HuH-7.5 (cell line): ENCODE results near the gene SYCN.

Experiments used
- DNase-seq: peaks from one replicate; pipeline ENCODE4 v3.0.0; 2011; ENCODE audit warnings: low spot score

The SYCN gene

GRCh38 chr19:39194832-39195542 lies 9.1 kb downstream of the SYCN start:
- DNase-seq, result no peak

- no peak for DNase-seq
Measured at GRCh38 chr19:39193803-39194202, 10.3 kb downstream of the SYCN start.

GRCh38 chr19:39192846-39193245 lies 11.2 kb downstream of the SYCN start:
- no peak for DNase-seq

GRCh38 chr19:39190768-39191167 lies 13.3 kb downstream of the SYCN start:
- DNase-seq, result no peak

- DNase-seq, result no peak
Measured at GRCh38 chr19:39188960-39189359, 15.1 kb downstream of the SYCN start.

GRCh38 chr19:39187552-39187943 lies 16.5 kb downstream of the SYCN start:
- no peak for DNase-seq

- DNase-seq, result no peak
Measured at GRCh38 chr19:39186391-39186790, 17.7 kb downstream of the SYCN start.

- no peak for DNase-seq
Measured at GRCh38 chr19:39183104-39183503, 21.0 kb downstream of the SYCN start.

- no peak for DNase-seq
Measured at GRCh38 chr19:39182174-39182505, 21.9 kb downstream of the SYCN start.

- DNase-seq, result no peak
Measured at GRCh38 chr19:39181500-39182173, 22.4 kb downstream of the SYCN start.

GRCh38 chr19:39180749-39181148 lies 23.3 kb downstream of the SYCN start:
- no peak for DNase-seq

GRCh38 chr19:39179754-39180153 lies 24.3 kb downstream of the SYCN start:
- DNase-seq, result no peak

- no peak for DNase-seq
Measured at GRCh38 chr19:39178296-39179006, 25.6 kb downstream of the SYCN start.

GRCh38 chr19:39177736-39178135 lies 26.3 kb downstream of the SYCN start:
- DNase-seq, result no peak

- DNase-seq, result no peak
Measured at GRCh38 chr19:39177110-39177699, 26.9 kb downstream of the SYCN start.

GRCh38 chr19:39175564-39175963 lies 28.5 kb downstream of the SYCN start:
- DNase-seq, result no peak

- no peak for DNase-seq
Measured at GRCh38 chr19:39174558-39175544, 29.2 kb downstream of the SYCN start.

GRCh38 chr19:39174142-39174541 lies 29.9 kb downstream of the SYCN start:
- DNase-seq, result no peak

GRCh38 chr19:39173502-39173991 lies 30.5 kb downstream of the SYCN start:
- no peak for DNase-seq

GRCh38 chr19:39172700-39173501 lies 31.2 kb downstream of the SYCN start:
- DNase-seq, result no peak
